ENCODE data around the gene FAM234A.

- TF ChIP-seq CTCF (IDR thresholded peaks at IDR 0.05; ENCODE audit: low read length) (no peak), EZH2 (IDR thresholded peaks at IDR 0.05; ENCODE audit: borderline replicate concordance, low read length) (no peak)
Measured at GRCh38 chr16:247027-247426, 12.4 kb downstream of the FAM234A start.

Data from OCI-LY1 (cell line).